Fibroblast of lung (primary cell): Measurements from ENCODE around the gene ORC3.

ENCODE experiments used
- CTCF ChIP-seq, 2 donors: IDR thresholded peaks in 1 of 2; conservative IDR thresholded peaks in 1 of 2; 1 replicate in 1 of 2; 2 replicates in 1 of 2; pipeline ENCODE4 v1.5.1; 2011 to 2012; ENCODE audit warnings: low read length in 2 of 2, control low read depth in 1 of 2, inconsistent platforms in 1 of 2, low read depth in 1 of 2, mild to moderate bottlenecking in 1 of 2
- EZH2 ChIP-seq: IDR thresholded peaks from 2 replicates; pipeline ENCODE4 v1.5.1; 2012; ENCODE audit warnings: low read length, control low read depth, mild to moderate bottlenecking; ENCODE audit errors: missing control alignments

- TF ChIP-seq CTCF (conservative IDR thresholded peaks at IDR 0.05 in 1 of 2, IDR thresholded peaks at IDR 0.05 in 1 of 2; ENCODE audit: low read depth in 1 of 2, low read length in 2 of 2) (no peak), EZH2 (no peak)
These were observed 70.4 kb downstream of the ORC3 start for GRCh38 chr6:87660226-87660911.
